ENCODE data around the gene ADARB1.

ADARB1 gene

DNA sequence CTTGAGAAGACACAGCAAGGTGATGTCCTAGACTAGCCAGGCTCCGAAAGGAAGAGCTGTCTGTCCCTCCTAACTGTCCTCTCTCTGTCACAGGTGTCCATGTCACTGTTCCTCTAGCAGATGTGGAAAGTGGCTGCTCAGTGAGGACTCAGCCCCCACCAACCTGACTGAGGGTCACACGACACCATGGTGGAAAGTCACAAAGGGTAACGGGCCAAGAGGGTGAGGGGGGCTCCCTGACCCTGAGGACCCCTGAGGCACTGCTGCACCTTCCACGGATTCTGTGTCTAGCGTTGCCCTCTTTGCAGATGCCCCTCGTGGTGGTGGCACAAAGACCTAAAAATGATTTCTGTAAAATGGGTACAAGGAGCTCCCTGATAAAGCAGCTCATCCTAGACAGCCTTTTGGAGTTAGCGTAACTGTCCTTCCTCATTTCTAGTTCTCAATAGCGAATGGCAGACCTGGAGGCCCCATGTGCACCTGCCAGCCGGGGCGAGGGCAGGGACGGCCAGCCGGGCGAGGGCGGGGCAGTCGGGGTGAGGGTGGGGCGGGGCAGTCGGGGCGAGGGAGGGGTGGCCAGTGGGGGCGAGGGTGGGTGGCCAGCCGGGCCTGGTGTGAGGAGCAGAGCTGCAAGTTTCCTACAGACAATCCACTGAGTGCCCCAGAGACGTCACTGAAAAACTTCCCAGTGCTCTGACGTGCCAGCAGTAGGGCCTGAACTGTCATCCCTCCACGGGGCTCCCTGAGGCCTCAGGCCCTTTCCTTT lies 189.9 kb downstream of the ADARB1 start:
- no peak overlapping the region for H3K4me3 ChIP-seq (ENCODE audit: low read depth, low read length)
- DNase-seq (ENCODE audit: low read depth, low spot score), result no peak
- ChIA-PET POLR2A (no interaction called here), CTCF (interaction anchor here (1.3 to 1.7 kb wide), 2 partner anchors 12 to 124 kb away, joined by 3 to 7 read pairs; no protein-coding TSS in a partner anchor)
- TF ChIP-seq, protein P1, sequence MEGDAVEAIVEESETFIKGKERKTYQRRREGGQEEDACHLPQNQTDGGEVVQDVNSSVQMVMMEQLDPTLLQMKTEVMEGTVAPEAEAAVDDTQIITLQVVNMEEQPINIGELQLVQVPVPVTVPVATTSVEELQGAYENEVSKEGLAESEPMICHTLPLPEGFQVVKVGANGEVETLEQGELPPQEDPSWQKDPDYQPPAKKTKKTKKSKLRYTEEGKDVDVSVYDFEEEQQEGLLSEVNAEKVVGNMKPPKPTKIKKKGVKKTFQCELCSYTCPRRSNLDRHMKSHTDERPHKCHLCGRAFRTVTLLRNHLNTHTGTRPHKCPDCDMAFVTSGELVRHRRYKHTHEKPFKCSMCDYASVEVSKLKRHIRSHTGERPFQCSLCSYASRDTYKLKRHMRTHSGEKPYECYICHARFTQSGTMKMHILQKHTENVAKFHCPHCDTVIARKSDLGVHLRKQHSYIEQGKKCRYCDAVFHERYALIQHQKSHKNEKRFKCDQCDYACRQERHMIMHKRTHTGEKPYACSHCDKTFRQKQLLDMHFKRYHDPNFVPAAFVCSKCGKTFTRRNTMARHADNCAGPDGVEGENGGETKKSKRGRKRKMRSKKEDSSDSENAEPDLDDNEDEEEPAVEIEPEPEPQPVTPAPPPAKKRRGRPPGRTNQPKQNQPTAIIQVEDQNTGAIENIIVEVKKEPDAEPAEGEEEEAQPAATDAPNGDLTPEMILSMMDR (IDR thresholded peaks at IDR 0.05; ENCODE audit: insufficient read depth, low read length, missing control alignments), result no peak

DNA sequence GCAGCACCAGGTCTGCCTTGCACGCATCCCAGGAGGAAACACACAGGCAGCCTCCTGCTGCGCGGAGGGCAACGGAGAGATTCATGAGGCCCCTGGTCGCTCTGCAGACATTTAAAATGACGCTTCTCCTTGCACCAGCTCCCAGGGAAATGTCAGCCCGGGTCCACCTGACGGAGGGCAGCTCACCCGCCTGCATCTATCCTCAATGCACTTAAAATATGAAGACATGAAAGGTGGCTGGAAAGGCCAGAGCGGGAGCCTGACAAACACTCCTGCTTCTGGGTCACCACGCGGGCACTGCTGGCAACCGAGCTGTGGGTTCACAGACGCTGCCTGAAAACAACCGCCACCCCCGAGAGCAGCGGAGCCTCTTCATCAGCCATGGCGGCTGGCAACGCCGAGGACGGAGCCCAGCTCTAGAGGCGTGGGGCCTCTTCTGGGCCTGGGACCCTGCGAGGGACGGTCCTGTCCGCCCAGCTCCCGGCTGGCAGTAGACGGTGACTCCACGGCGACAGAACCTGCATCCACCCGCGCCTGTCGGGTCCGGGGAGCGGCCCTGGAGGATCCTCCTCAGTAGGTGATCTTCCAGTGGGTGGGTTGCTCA lies 190.6 kb downstream of the ADARB1 start:
- CTCF ChIA-PET, result interaction anchor here (1.3 to 1.7 kb wide), 2 partner anchors 11 to 124 kb away, joined by 3 to 7 read pairs; no protein-coding TSS in a partner anchor

DNA sequence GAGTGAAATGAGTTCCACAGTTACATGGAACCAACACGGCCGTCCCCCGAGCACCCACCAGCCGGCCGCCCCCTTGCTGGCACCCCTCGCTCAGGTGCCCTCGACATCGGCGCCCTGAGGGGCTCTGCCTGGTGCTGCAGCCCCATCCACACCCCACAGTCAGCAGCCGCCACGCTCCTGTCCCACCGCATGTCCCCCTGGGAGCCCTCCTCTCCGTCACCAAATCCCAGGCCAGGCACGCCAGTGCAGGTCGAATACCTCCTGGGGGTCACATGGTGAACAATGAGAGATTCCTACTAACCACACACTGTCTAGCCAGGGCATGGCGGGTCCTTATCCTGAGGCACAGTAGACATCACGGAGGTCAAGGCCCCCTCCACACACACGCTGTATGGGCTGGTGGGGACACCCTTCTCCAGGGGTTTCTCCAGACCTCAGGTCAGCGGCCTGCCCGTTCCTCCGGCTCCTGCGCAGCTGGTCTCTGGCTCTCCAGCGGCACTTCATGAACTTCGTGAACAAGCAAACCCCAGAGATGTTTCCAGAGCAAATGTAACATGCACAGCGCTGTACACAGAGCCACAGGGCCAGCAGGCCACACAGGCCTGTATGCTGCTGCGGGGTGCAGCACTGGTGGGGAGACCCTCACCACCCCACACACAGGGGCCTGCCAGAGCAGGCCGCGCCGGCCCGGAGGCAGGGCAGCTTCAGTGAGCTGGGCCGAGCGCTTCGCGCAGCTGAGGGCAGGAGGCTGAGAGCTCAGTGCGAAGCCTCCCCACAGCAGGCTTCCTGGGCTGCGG lies 191.5 kb downstream of the ADARB1 start:
- DNase-seq (ENCODE audit: low read depth, low spot score), result no peak
- POLR2A ChIA-PET, result no interaction called here
- no peak overlapping the region for H3K4me3 ChIP-seq (ENCODE audit: low read depth, low read length)
- TF ChIP-seq, protein P1 (IDR thresholded peaks at IDR 0.05; ENCODE audit: insufficient read depth, low read length, missing control alignments), result no peak
- CTCF ChIA-PET, result interaction anchor here (0.7 to 1.5 kb wide), 2 partner anchors 126 to 128 kb away, joined by 3 read pairs; no protein-coding TSS in a partner anchor

More for the DNA sequence above, 190.6 kb downstream of the ADARB1 start:
- H3K4me3 ChIP-seq (ENCODE audit: low read depth, low read length), result no peak overlapping the region
- POLR2A ChIA-PET, result no interaction called here
- DNase-seq (ENCODE audit: low read depth, low spot score), result no peak
- TF ChIP-seq, protein P1 (IDR thresholded peaks at IDR 0.05; ENCODE audit: insufficient read depth, low read length, missing control alignments), result no peak

DNA sequence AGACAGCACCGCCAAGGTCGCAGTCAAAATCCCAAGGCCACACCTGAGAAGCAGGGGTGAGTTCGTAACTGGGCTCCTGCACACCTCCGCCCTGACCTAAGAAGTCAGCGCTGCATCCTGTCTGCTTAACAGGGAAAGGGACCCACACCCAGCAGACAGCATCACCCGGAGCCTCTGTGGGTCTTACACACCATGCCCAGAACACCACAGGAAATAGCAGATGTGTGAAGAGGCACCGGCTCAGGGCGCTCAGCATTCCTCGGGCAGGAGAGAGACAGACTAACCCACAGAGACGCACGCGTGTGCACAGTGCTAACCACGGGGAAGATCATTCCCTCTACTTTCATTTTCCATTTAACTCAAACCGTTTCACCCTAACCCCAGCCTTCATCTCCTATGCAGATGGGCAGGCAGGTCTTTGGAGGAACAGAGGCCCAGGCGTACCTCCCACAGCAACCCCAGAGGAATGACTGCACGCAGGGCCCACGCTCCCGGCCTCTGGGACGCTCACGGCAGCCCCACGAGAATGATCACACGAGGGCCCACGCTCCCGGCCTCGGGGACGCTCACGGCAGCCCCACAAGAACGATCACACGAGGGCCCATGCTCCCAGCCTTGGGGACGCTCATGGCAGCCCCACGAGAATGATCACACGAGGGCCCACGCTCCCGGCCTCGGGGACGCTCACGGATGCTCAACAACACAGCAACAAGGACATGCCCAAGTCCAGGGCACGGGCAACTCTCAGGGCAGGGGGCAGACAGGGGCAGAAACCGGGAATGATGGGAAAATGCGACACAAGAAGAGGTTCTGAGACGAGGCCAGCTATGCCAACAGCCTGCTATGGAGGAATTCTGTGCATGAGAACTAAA lies 192.4 kb downstream of the ADARB1 start:
- POLR2A ChIA-PET, result no interaction called here
- CTCF ChIA-PET, result interaction anchor here (0.7 to 1.5 kb wide), 3 partner anchors 126 to 129 kb away, joined by 3 to 5 read pairs (median 3); no protein-coding TSS in a partner anchor
- no peak overlapping the region for H3K4me3 ChIP-seq (ENCODE audit: low read depth, low read length)

DNA sequence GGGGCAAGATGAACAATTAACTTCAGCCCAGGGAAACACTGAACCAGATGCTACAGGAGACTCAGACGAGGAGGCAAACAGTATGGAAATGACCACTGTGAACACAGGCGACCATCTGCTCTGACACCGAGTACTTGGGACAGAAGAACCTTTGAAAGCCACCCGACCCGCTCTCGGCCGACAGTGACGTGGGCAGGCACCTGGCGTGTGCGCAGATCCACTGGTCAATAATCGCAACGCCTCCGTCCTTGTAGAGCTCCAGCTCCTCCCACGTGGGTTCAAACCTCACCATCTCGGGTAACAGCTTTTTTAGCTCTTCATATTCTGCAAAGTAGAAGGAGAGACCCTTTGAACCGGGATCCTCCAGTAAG lies 193.0 kb downstream of the ADARB1 start:
- CTCF ChIA-PET, result interaction anchor here (1.3 kb wide), 1 partner anchor 127 kb away, joined by 5 read pairs; no protein-coding TSS in a partner anchor
- TF ChIP-seq, protein P1 (IDR thresholded peaks at IDR 0.05; ENCODE audit: insufficient read depth, low read length, missing control alignments), result no peak
- H3K4me3 ChIP-seq (ENCODE audit: low read depth, low read length), result no peak overlapping the region
- DNase-seq (ENCODE audit: low read depth, low spot score), result no peak
- POLR2A ChIA-PET, result no interaction called here

More for the DNA sequence above, 192.4 kb downstream of the ADARB1 start:
- TF ChIP-seq, protein P1 (IDR thresholded peaks at IDR 0.05; ENCODE audit: insufficient read depth, low read length, missing control alignments), result no peak
- peak; percentile 19 for DNase-seq (ENCODE audit: low read depth, low spot score)
